ENCODE data around the gene KDM4B.

- TF ChIP-seq CTCF (IDR thresholded peaks at IDR 0.05; ENCODE audit: low read depth, low read length, poor library complexity, severe bottlenecking) (no peak), EZH2phosphoT487 (IDR thresholded peaks at IDR 0.05; ENCODE audit: borderline replicate concordance, low read length) (no peak)
Measured at GRCh38 chr19:5080809-5081208, 111.9 kb downstream of the KDM4B start.
